Chondrocyte (in vitro differentiated cells): ENCODE measurements around the gene KLHDC10. TPM values are rescaled to one million over a fixed set of nuclear protein-coding genes. Genes with fewer than 3 reads are reported as not detected.

Source experiments
- DNase-seq: peaks from one replicate; pipeline ENCODE4 v3.0.0; 2021; ENCODE audit warnings: mixed read lengths, low spot score
- H3K27ac Mint-ChIP-seq: one replicate; pipeline ENCODE4 v1.8.0; 2021; ENCODE audit warnings: mild to moderate bottlenecking, moderate library complexity, mixed read lengths; ENCODE audit not compliant: unreplicated experiment
- H3K27me3 Mint-ChIP-seq: 2 replicates; pipeline ENCODE4 v1.8.0; 2021; ENCODE audit warnings: low read depth, mixed read lengths
- H3K36me3 Mint-ChIP-seq: 2 replicates; pipeline ENCODE4 v1.8.0; 2021; ENCODE audit warnings: low read depth, mixed read lengths
- H3K4me1 Mint-ChIP-seq: 2 replicates; pipeline ENCODE4 v1.8.0; 2021; ENCODE audit warnings: low read depth, mild to moderate bottlenecking, mixed read lengths
- H3K4me3 Mint-ChIP-seq: one replicate; pipeline ENCODE4 v1.8.0; 2021; ENCODE audit warnings: mild to moderate bottlenecking, moderate library complexity, mixed read lengths; ENCODE audit not compliant: unreplicated experiment
- H3K9me3 Mint-ChIP-seq: 2 replicates; pipeline ENCODE4 v1.8.0; 2021; ENCODE audit warnings: low read depth, mixed read lengths
- CTCF ChIP-seq: fragments of 200-600 bp; sonication (generic); IDR thresholded peaks from 2 replicates; pipeline ENCODE4 v1.5.0; 2021; ENCODE audit warnings: antibody characterized with exemption, mild to moderate bottlenecking, moderate library complexity
- total RNA-seq: library from RNA; stranded (reverse); gene quantifications from 3 replicates; pipeline ENCODE4 v1.2.1, GENCODE V29; 2021

The KLHDC10 gene
- total RNA-seq, 1 donor from 2014 or later: 28.0 TPM

GRCh38 chr7:130135208-130136205 is 65.2 kb downstream of the KLHDC10 start:
- TF ChIP-seq CTCF: no peak
- no peak for DNase-seq
- Mint-ChIP-seq H3K4me1 (no peaks in the 10 kb centered on the region), H3K9me3 (no peaks in the 10 kb centered on the region), H3K27ac (no peak overlapping the region), H3K4me3 (no peak overlapping the region), H3K36me3 (peaks cover 23% of the 10 kb centered on the region), H3K27me3 (no peaks in the 10 kb centered on the region)

- Mint-ChIP-seq H3K9me3 (no peaks in the 10 kb centered on the region), H3K4me1 (peaks cover 2% of the 10 kb centered on the region), H3K27ac (no peak overlapping the region), H3K27me3 (no peaks in the 10 kb centered on the region), H3K36me3 (peaks cover 14% of the 10 kb centered on the region), H3K4me3 (no peak overlapping the region)
- DNase-seq: no peak
- no peak for TF ChIP-seq CTCF
Measured at GRCh38 chr7:130136579-130137167, 66.3 kb downstream of the KLHDC10 start.

DNA sequence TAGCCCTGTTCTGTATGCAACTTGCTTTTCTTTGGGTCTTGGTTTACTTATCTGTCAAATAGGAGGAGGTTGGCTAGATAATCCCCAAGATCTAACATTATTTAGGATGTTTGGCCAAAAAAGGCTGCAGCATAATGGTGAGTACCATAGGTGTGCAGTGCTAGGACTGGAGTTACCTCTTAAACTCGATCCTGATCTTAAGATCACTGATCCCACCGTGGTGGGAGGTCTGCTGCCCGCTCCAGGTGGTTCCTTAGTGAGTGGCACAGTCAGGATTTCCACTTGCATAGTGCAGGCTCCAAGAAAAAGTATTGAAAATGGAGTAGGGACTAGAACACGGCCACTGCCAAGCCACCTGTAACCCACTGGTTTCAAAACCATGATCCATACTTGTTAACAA is 66.9 kb downstream of the KLHDC10 start:
- no peak for TF ChIP-seq CTCF
- no peak for DNase-seq
- Mint-ChIP-seq H3K27me3 (no peaks in the 10 kb centered on the region), H3K27ac (no peak overlapping the region), H3K9me3 (no peaks in the 10 kb centered on the region), H3K36me3 (peaks cover 14% of the 10 kb centered on the region), H3K4me3 (no peak overlapping the region), H3K4me1 (peaks cover 4% of the 10 kb centered on the region)

GRCh38 chr7:130139193-130139960 is 69.0 kb downstream of the KLHDC10 start:
- Mint-ChIP-seq H3K36me3 (peaks cover 12% of the 10 kb centered on the region), H3K27ac (no peak overlapping the region), H3K9me3 (no peaks in the 10 kb centered on the region), H3K4me3 (no peak overlapping the region), H3K4me1 (peaks cover 11% of the 10 kb centered on the region), H3K27me3 (no peaks in the 10 kb centered on the region)
- DNase-seq: no peak
- no peak for TF ChIP-seq CTCF
